ENCODE data around the gene PRX. TPM values are rescaled to one million over a fixed set of nuclear protein-coding genes. Genes with fewer than 3 reads are reported as not detected.

Gene PRX
- total and polyA plus RNA-seq, 9 of the 15 experiments (the other 6 are each of a cell fraction or from before 2014, with no cell fraction given) = 0.65 to 3.5 (median 1.7) TPM; not detected in 2

DNA sequence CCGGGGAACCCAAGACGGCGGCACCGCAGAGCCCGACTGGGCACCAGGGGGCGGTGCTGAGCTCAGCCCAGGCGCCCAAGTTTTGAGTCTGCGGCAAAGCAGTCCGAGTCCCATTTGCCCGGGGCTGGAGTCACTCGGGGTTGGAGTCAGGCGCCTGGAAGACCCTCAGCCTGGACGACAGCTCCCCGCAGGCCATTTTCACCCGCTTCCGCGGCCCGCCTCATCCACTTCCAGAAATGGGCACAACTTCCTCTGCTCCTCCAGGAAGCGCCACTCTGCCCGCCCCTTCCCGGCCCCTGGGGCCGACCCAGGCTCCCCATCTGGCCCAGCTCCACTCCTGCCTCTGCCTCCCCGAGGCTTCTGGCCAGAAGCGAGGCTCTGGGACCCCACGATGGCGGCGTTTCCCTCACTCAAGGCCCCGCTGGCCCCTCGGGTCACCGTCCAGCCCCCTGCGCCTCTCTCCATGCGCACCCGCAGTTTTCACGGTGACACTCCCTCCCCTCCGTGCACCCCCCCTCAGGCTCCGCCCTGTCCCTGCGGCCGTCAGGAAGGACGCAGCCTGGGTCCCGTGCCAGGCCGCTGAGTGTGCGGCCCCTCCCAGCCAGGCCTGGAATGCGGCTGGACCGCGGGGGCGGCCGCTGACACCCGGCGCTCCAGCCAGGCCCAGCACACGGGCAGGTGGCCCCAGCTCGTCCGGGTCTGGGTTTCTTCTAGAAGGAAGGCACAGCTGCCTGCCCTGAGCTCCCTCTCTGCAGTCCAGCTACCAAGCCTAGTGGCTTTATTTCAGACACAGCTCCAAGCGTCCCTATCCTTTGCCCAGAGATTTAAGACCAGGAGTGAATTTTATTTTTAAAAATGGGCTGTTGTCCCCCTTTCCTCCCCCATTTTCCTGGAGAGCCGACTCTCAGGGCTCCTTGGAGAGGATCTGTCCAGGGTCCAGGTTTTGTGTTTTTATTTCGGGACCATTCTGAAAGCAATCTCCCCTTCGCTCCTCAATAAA lies 7.9 kb upstream of the PRX start (continued):
- TF ChIP-seq, protein P1, sequence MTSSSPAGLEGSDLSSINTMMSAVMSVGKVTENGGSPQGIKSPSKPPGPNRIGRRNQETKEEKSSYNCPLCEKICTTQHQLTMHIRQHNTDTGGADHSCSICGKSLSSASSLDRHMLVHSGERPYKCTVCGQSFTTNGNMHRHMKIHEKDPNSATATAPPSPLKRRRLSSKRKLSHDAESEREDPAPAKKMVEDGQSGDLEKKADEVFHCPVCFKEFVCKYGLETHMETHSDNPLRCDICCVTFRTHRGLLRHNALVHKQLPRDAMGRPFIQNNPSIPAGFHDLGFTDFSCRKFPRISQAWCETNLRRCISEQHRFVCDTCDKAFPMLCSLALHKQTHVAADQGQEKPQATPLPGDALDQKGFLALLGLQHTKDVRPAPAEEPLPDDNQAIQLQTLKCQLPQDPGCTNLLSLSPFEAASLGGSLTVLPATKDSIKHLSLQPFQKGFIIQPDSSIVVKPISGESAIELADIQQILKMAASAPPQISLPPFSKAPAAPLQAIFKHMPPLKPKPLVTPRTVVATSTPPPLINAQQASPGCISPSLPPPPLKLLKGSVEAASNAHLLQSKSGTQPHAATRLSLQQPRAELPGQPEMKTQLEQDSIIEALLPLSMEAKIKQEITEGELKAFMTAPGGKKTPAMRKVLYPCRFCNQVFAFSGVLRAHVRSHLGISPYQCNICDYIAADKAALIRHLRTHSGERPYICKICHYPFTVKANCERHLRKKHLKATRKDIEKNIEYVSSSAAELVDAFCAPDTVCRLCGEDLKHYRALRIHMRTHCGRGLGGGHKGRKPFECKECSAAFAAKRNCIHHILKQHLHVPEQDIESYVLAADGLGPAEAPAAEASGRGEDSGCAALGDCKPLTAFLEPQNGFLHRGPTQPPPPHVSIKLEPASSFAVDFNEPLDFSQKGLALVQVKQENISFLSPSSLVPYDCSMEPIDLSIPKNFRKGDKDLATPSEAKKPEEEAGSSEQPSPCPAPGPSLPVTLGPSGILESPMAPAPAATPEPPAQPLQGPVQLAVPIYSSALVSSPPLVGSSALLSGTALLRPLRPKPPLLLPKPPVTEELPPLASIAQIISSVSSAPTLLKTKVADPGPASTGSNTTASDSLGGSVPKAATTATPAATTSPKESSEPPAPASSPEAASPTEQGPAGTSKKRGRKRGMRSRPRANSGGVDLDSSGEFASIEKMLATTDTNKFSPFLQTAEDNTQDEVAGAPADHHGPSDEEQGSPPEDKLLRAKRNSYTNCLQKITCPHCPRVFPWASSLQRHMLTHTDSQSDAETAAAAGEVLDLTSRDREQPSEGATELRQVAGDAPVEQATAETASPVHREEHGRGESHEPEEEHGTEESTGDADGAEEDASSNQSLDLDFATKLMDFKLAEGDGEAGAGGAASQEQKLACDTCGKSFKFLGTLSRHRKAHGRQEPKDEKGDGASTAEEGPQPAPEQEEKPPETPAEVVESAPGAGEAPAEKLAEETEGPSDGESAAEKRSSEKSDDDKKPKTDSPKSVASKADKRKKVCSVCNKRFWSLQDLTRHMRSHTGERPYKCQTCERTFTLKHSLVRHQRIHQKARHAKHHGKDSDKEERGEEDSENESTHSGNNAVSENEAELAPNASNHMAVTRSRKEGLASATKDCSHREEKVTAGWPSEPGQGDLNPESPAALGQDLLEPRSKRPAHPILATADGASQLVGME (CRISPR knock-in tag; IDR thresholded peaks at IDR 0.05) = peak; percentile 43; the same call in 1 of the 2 replicates
- TF ChIP-seq, protein P2, sequence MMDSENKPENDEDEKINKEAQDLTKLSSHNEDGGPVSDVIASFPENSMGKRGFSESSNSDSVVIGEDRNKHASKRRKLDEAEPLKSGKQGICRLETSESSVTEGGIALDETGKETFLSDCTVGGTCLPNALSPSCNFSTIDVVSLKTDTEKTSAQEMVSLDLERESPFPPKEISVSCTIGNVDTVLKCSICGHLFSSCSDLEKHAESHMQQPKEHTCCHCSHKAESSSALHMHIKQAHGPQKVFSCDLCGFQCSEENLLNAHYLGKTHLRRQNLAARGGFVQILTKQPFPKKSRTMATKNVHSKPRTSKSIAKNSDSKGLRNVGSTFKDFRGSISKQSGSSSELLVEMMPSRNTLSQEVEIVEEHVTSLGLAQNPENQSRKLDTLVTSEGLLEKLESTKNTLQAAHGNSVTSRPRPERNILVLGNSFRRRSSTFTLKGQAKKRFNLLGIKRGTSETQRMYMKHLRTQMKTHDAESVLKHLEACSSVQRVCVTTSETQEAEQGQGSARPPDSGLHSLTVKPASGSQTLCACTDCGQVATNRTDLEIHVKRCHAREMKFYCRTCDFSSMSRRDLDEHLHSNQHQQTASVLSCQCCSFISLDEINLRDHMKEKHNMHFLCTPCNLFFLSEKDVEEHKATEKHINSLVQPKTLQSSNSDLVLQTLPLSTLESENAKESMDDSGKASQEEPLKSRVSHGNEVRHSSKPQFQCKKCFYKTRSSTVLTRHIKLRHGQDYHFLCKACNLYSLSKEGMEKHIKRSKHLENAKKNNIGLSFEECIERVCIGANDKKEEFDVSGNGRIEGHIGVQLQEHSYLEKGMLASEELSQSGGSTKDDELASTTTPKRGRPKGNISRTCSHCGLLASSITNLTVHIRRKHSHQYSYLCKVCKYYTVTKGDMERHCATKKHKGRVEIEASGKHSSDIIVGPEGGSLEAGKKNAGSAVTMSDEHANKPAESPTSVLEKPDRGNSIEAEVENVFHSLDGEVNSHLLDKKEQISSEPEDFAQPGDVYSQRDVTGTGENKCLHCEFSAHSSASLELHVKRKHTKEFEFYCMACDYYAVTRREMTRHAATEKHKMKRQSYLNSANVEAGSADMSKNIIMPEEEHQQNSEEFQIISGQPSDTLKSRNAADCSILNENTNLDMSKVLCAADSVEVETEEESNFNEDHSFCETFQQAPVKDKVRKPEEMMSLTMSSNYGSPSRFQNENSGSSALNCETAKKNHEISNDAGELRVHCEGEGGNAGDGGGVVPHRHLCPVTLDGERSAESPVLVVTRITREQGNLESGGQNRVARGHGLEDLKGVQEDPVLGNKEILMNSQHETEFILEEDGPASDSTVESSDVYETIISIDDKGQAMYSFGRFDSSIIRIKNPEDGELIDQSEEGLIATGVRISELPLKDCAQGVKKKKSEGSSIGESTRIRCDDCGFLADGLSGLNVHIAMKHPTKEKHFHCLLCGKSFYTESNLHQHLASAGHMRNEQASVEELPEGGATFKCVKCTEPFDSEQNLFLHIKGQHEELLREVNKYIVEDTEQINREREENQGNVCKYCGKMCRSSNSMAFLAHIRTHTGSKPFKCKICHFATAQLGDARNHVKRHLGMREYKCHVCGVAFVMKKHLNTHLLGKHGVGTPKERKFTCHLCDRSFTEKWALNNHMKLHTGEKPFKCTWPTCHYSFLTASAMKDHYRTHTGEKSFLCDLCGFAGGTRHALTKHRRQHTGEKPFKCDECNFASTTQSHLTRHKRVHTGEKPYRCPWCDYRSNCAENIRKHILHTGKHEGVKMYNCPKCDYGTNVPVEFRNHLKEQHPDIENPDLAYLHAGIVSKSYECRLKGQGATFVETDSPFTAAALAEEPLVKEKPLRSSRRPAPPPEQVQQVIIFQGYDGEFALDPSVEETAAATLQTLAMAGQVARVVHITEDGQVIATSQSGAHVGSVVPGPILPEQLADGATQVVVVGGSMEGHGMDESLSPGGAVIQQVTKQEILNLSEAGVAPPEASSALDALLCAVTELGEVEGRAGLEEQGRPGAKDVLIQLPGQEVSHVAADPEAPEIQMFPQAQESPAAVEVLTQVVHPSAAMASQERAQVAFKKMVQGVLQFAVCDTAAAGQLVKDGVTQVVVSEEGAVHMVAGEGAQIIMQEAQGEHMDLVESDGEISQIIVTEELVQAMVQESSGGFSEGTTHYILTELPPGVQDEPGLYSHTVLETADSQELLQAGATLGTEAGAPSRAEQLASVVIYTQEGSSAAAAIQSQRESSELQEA (IDR thresholded peaks at IDR 0.05; ENCODE audit: low read depth) = no peak
- TF ChIP-seq TAF7 (tag; IDR thresholded peaks at IDR 0.05) (no peak), NUFIP1 (IDR thresholded peaks at IDR 0.05; ENCODE audit: partially characterized antibody) (no peak), ZNF668 (CRISPR knock-in tag; IDR thresholded peaks at IDR 0.05) (no peak), ESRRB (CRISPR knock-in tag; IDR thresholded peaks at IDR 0.05; ENCODE audit: borderline replicate concordance) (no peak), ZNF57 (CRISPR knock-in tag; IDR thresholded peaks at IDR 0.05) (no peak)
- TF ChIP-seq, protein P3, sequence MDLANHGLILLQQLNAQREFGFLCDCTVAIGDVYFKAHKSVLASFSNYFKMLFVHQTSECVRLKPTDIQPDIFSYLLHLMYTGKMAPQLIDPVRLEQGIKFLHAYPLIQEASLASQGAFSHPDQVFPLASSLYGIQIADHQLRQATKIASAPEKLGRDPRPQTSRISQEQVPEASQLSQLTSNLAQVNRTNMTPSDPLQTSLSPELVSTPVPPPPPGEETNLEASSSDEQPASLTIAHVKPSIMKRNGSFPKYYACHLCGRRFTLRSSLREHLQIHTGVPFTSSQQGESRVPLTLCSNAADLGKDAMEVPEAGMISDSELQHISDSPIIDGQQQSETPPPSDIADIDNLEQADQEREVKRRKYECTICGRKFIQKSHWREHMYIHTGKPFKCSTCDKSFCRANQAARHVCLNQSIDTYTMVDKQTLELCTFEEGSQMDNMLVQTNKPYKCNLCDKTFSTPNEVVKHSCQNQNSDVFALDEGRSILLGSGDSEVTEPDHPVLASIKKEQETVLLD (IDR thresholded peaks at IDR 0.05) = 0 out of 2 replicates have a peak, but pooled peaks have one; percentile 62
